HG03439 (cell line): ENCODE data around the gene USP30.

Experiments used
- ATAC-seq: cut with Tn5 transposase; IDR thresholded peaks from one replicate; pipeline ENCODE4 v1.9.1; 2021; ENCODE audit warnings: mild to moderate bottlenecking, moderate library complexity; ENCODE audit not compliant: unreplicated experiment

USP30 gene

GRCh38 chr12:109093022-109093918, 40.9 kb downstream of the USP30 start, which contains the start of gene ALKBH2:
ALKBH2 (minus strand) TSS chr12:109093472; CDS start chr12:109092786, 686 bp downstream.
- ATAC-seq, result peak; percentile 62

DNA sequence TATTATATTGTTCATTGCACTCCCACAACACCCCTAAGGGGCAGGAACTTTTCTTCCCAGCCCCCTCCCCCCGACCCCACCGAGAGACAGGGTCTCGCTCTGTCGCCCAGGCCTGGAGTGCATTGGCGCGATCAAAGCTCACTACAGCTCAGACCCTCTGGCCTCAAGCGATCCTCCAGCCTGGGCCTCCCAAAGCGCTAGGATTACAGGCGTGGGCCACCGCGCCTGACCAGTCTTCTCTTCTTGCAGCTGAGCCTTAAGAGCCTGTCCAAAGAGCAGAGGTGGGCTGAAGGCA, 44.7 kb downstream of the USP30 start:
- no peak for ATAC-seq

GRCh38 chr12:109097435-109098182, 45.2 kb downstream of the USP30 start, which contains the start of gene UNG:
UNG (plus strand) TSS chr12:109097597; CDS start chr12:109097680, 83 bp downstream.
- ATAC-seq, result peak; percentile 85

GRCh38 chr12:109098183-109098604, 45.8 kb downstream of the USP30 start:
- peak; percentile 31 for ATAC-seq

DNA sequence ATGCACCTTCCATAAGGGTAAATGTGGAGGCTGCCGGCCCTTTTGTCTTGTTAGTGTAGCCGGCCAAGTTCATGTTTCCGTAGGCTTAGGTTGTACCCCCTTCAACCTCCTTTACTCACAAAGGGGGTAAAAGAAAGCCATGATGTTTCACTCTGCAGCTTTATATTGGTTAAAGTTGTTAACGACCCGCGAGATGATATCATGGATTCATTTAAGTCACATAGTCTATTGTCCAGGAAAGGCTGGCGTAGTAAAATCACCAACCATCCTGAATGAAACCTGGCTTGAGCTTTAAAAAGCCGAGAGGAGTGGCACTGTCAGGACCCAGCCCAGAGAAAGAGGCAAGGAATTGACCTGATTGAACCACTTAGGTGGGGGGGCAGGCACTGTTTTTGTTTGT, 46.3 kb downstream of the USP30 start:
- no peak for ATAC-seq

DNA sequence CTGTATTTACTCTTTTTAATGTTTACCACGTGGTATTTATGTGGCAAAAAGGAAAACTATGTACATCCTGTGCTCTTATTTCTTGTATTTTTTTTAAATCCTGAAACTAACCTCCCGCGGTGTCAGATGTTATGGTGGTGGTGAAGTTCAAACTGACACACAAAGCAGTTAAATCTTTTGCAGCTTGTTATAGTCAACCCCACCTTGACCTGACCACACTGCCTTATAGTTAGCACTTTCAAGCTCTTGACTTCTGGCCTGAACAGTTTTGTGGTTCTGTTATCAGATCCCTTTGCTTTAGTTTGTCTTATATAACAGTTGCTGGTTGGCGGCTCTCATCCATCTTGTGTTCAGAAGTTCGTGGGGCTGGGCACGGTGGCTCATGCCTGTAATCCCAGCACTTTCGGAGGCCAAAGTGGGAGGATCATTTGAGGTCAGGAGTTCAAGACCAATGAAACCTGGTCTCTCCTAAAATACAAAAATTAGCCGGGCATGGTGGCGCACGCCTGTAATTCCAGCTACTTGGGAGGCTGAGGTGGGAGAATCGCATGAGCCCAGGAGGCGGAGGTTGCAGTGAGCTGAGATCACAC, 47.1 kb downstream of the USP30 start:
- no peak for ATAC-seq

DNA sequence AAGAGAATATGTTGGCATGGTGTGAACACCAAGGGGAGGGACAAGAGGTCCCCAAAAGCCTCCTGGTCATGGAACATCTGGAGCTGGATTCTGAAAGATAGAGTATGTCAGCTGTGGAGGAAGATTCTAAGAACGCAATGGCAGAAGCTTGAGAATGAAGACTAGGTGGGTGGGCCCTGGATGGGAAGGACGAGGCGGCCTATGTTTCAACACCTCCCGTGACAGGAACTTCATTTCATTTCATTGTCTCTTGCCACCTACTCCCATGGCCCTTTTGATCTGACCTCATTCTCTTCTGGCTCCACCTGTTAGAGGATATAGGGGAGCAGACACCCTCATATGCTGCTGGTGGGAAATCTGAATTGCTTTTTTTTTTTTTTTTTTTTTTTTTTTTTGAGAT, 48.4 kb downstream of the USP30 start:
- ATAC-seq, result no peak

- ATAC-seq, result no peak
Observed at GRCh38 chr12:109102491-109102890, 50.1 kb downstream of the USP30 start.

- no peak for ATAC-seq
Observed at GRCh38 chr12:109105176-109105575, 52.8 kb downstream of the USP30 start.

DNA sequence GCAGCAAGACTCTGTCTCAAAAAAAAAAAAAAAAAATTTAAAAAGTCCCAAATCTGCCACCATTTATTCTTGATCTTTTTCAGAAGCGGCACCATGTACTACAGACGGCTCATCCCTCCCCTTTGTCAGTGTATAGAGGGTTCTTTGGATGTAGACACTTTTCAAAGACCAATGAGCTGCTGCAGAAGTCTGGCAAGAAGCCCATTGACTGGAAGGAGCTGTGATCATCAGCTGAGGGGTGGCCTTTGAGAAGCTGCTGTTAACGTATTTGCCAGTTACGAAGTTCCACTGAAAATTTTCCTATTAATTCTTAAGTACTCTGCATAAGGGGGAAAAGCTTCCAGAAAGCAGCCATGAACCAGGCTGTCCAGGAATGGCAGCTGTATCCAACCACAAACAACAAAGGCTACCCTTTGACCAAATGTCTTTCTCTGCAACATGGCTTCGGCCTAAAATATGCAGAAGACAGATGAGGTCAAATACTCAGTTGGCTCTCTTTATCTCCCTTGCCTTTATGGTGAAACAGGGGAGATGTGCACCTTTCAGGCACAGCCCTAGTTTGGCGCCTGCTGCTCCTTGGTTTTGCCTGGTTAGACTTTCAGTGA, 57.5 kb downstream of the USP30 start:
- ATAC-seq, result no peak

DNA sequence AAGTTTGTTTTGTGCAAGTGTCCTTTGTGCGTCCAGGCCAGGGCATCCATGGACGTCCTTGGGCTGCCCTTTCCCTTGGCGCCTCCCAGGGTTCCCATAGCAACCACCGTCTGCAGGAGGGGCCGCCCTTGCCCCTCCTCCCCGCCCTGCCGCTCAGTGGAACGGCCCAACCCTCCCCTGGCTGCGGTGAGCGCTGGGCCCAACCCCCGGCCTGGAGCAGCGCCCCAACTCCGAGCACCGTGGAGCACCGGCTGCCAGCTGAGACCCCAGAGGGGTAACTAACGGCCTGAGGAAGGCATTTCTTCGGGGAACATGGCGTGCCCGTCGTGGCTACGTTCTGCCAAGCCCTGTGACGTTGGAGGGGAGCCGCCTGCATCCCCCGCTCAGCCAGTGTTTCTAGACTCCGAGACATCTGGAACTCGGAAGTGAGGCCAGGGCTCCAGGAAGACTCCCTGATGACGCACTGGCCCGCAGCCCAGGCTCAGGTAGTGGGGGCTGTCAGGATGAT, 58.7 kb downstream of the USP30 start:
- ATAC-seq, result no peak

- no peak for ATAC-seq
Observed at GRCh38 chr12:109112720-109113465, 60.5 kb downstream of the USP30 start.

DNA sequence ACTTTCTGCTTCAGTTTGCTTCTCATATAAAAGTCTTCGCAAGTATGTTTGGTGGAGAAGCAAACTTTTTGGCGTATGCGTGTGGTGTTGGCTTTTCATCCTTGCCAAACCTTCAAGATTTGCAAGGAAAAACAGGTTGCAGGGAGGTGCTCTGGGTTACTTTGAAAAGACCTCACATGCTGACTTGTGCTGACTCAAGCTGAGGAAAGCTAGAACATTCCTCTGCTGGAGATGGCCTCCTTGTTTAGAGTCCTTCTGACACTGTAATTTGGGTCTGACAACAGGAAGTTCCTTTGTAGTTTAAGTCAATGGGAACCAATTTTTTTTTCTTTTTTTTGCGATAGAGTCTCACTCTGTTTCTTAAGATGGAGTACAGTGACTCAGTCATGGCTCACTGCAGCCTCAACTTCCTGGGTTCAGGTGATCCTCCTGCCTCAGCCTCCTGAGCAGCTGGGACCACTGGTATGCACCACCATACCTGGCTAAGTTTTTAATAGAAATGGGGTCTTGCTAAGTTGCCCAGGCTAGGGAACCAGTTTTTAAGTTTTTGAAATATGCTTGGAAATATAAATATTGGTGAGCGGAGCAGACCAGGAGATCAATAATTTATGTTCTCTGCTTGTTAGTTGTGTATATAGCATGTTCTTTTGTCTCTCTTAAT, 61.4 kb downstream of the USP30 start:
- no peak for ATAC-seq

DNA sequence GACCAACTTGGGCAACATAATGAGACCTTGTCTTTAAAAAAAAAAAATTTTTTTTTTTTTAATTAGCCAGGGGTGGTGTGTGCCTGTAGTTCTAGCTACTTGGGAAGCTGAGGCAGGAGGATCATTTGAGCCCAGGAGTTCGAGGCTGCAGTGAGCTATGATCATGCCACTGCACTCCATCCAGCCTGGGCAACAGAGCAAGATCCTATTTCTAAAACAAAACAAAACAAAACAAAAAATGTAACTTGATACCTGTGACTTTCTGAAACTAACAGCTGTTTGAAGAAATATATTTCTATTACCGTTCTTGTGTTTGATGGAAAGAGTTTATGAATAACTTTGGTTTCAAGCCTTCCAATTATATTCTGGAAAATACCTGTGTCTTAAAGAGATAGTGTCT, 62.3 kb downstream of the USP30 start:
- ATAC-seq, result no peak

- ATAC-seq, result no peak
Observed at GRCh38 chr12:109115404-109115757, 63.0 kb downstream of the USP30 start.

DNA sequence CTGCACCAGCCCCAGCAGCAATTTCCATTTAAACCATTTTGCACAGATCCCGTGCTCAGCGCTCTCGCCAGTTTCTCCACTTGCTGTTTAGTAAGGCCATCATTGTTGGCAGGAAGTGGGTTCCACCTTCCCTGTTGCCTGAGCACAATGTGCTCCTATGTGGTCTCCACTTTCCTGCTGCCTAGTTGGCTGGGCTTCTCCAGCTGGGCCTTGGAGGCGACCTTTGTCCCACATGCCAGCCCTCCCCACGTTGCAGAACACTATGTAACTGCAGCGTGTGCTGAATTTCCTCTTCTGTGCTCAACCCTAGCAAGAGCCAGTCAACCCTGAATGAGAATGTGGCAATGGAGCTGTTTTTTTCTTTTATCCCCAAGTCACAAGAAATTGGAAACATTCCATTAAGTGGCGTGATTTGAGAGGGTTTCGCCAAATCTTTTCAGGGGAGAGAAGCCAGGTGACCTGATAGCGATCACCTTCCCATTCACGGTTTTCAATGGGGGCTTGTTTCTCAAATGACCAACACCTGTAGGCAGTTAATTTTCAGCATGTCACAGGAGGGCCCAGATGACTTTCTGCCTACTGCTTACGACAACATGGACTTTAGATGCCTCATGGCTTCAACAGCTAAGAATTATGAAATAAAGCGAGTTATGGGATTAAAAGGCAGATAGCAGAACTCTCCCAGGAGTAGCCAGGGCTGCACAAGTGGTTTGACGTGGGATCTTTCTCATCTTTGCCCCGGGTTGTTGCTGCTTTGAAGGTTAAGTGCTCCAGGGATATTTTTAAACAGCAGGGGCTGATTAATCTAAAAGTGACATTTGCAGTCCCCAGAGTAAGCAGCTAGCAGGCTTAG, 63.6 kb downstream of the USP30 start, which contains the start of gene ACACB:
ACACB (plus strand) TSS at position 830 of the 853 bp plus-strand sequence. CDS start 22,819 bp downstream, outside the sequence.
- no peak for ATAC-seq

GRCh38 chr12:109116611-109116949, 64.2 kb downstream of the USP30 start:
- no peak for ATAC-seq

DNA sequence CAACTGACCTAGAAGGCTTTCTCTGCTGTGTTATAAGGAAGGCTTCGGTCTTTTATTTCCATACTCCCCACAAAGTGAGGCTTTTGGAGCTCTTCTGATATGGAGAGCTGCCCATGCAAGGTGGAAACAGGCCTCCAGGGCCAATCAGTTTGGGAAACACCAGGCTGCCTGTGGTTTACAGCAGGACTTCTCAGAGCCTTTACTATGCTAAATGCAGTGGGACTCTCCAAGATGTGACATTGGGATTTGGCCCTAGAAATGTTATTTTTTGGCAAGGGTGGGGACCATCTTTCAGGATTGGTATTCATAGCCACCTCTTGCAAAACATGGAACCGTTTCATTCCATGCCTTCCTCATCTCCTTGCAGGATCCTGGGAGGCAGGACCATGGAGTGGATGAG, 67.7 kb downstream of the USP30 start:
- ATAC-seq, result no peak

DNA sequence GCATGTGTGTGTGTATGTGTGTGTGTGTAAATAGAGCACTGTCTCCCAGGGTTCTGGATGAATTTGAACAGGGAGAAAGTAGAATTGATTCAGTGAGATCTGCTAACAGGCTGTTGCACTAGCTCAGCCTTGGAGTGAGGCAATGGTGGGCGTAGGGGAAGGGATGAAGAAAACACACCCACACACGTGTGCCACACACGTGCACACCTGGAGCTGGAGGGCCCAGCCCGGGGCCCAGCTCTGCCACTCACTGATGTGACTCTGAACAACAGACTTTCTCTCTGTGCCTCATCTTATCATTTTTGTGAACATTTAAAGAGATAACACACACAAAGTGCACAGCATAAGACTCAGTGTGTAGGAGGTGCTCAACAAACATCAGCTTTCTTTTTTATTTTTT, 68.2 kb downstream of the USP30 start:
- ATAC-seq, result no peak
